ENCODE measurements around the gene AOC1. TPM values are rescaled to one million over a fixed set of nuclear protein-coding genes. Genes with fewer than 3 reads are reported as not detected.

Gene AOC1
- total RNA-seq, 1 experiment from 2014 or later = not detected

- H3K79me2 ChIP-seq (ENCODE audit: low read length) = no peaks in the 10 kb centered on the region
- no peak overlapping the region for H2AFZ ChIP-seq (ENCODE audit: low read length)
- DNase-seq (no peak), ATAC-seq (no peak)
- BruUV-seq (replicated peaks) = no TSS peak
- no peak overlapping the region for H3K9ac ChIP-seq (ENCODE audit: low read length)
- H3K9me2 ChIP-seq (replicated peaks; ENCODE audit: low read length) = no peaks in the 10 kb centered on the region
- no peaks in the 10 kb centered on the region for H3K36me3 ChIP-seq (ENCODE audit: low read depth, low read length)
- no peaks in the 10 kb centered on the region for H3K9me3 ChIP-seq (ENCODE audit: low read length)
- no peak overlapping the region for H3K27ac ChIP-seq (ENCODE audit: low read length)
- no peaks in the 10 kb centered on the region for H4K20me1 ChIP-seq (ENCODE audit: low read length)
- TF ChIP-seq EZH2phosphoT487 (IDR thresholded peaks at IDR 0.05; ENCODE audit: borderline replicate concordance, low read length) = no peak
- no peak for TF ChIP-seq EZH2 (IDR thresholded peaks at IDR 0.05; ENCODE audit: low read length, unreplicated experiment)
- no peak for TF ChIP-seq CTCF (conservative IDR thresholded peaks at IDR 0.05; ENCODE audit: low read depth, low read length)
- H3K4me3 ChIP-seq (ENCODE audit: low read length) = no peak overlapping the region
- intact Hi-C loops (cut with micrococcal nuclease) = no loop called here
- POLR2A ChIA-PET (ENCODE audit: unreplicated experiment) = no interaction called here
- CTCF ChIA-PET = no interaction called here
- H3K27me3 ChIP-seq (ENCODE audit: low read length) = peaks cover 87% of the 10 kb centered on the region
- no peaks in the 10 kb centered on the region for H3K4me1 ChIP-seq (ENCODE audit: insufficient read depth, low read length)
- no peaks in the 10 kb centered on the region for H3F3A ChIP-seq (ENCODE audit: low read length, unreplicated experiment)
- no peak overlapping the region for H3K4me2 ChIP-seq (ENCODE audit: low read length)
Measured at GRCh38 chr7:150847536-150847935, 4.8 kb upstream of the AOC1 start.

GRCh38 chr7:150848111-150848510, 4.2 kb upstream of the AOC1 start:
- H3K4me3 ChIP-seq (ENCODE audit: low read length) = no peak overlapping the region
- ATAC-seq (no peak), DNase-seq (no peak)
- no peaks in the 10 kb centered on the region for H3K9me2 ChIP-seq (replicated peaks; ENCODE audit: low read length)
- peaks cover 87% of the 10 kb centered on the region for H3K27me3 ChIP-seq (ENCODE audit: low read length)
- H3K27ac ChIP-seq (ENCODE audit: low read length) = no peak overlapping the region
- no peaks in the 10 kb centered on the region for H3K9me3 ChIP-seq (ENCODE audit: low read length)
- no peak overlapping the region for H2AFZ ChIP-seq (ENCODE audit: low read length)
- no peaks in the 10 kb centered on the region for H3F3A ChIP-seq (ENCODE audit: low read length, unreplicated experiment)
- BruUV-seq (replicated peaks) = no TSS peak
- intact Hi-C loops (cut with micrococcal nuclease) = no loop called here
- H3K79me2 ChIP-seq (ENCODE audit: low read length) = no peaks in the 10 kb centered on the region
- no peak overlapping the region for H3K4me2 ChIP-seq (ENCODE audit: low read length)
- POLR2A ChIA-PET (ENCODE audit: unreplicated experiment) = no interaction called here
- CTCF ChIA-PET = no interaction called here
- H3K4me1 ChIP-seq (ENCODE audit: insufficient read depth, low read length) = no peaks in the 10 kb centered on the region
- H3K36me3 ChIP-seq (ENCODE audit: low read depth, low read length) = no peaks in the 10 kb centered on the region
- H4K20me1 ChIP-seq (ENCODE audit: low read length) = no peaks in the 10 kb centered on the region
- TF ChIP-seq CTCF (conservative IDR thresholded peaks at IDR 0.05; ENCODE audit: low read depth, low read length) = no peak
- TF ChIP-seq EZH2phosphoT487 (IDR thresholded peaks at IDR 0.05; ENCODE audit: borderline replicate concordance, low read length) = no peak
- no peak for TF ChIP-seq EZH2 (IDR thresholded peaks at IDR 0.05; ENCODE audit: low read length, unreplicated experiment)
- H3K9ac ChIP-seq (ENCODE audit: low read length) = no peak overlapping the region

- no peak overlapping the region for H3K9ac ChIP-seq (ENCODE audit: low read length)
- no TSS peak for BruUV-seq (replicated peaks)
- H3K27me3 ChIP-seq (ENCODE audit: low read length) = peaks cover 87% of the 10 kb centered on the region
- no peaks in the 10 kb centered on the region for H3K9me3 ChIP-seq (ENCODE audit: low read length)
- no peak overlapping the region for H3K4me3 ChIP-seq (ENCODE audit: low read length)
- no peaks in the 10 kb centered on the region for H3K9me2 ChIP-seq (replicated peaks; ENCODE audit: low read length)
- intact Hi-C loops (cut with micrococcal nuclease) = no loop called here
- no peak overlapping the region for H3K4me2 ChIP-seq (ENCODE audit: low read length)
- no peaks in the 10 kb centered on the region for H4K20me1 ChIP-seq (ENCODE audit: low read length)
- no peaks in the 10 kb centered on the region for H3K79me2 ChIP-seq (ENCODE audit: low read length)
- ATAC-seq (no peak), DNase-seq (no peak)
- H3F3A ChIP-seq (ENCODE audit: low read length, unreplicated experiment) = no peaks in the 10 kb centered on the region
- TF ChIP-seq CTCF (conservative IDR thresholded peaks at IDR 0.05; ENCODE audit: low read depth, low read length) (no peak), EZH2phosphoT487 (IDR thresholded peaks at IDR 0.05; ENCODE audit: borderline replicate concordance, low read length) (no peak), EZH2 (IDR thresholded peaks at IDR 0.05; ENCODE audit: low read length, unreplicated experiment) (no peak)
- H2AFZ ChIP-seq (ENCODE audit: low read length) = no peak overlapping the region
- no peaks in the 10 kb centered on the region for H3K36me3 ChIP-seq (ENCODE audit: low read depth, low read length)
- POLR2A ChIA-PET (ENCODE audit: unreplicated experiment) = no interaction called here
- no peaks in the 10 kb centered on the region for H3K4me1 ChIP-seq (ENCODE audit: insufficient read depth, low read length)
- CTCF ChIA-PET = no interaction called here
- no peak overlapping the region for H3K27ac ChIP-seq (ENCODE audit: low read length)
Measured at GRCh38 chr7:150848561-150849115, 3.7 kb upstream of the AOC1 start.

All from PC-3 (cell line).